Endodermal cell (in vitro differentiated cells): ENCODE data around the gene IDH2. TPM values are rescaled to one million over a fixed set of nuclear protein-coding genes. Genes with fewer than 3 reads are reported as not detected.

Experiments
- DNase-seq: peaks from one replicate; pipeline ENCODE4 v3.0.0-alpha.2; 2017
- H3K27ac ChIP-seq: 2 replicates; pipeline ENCODE4 v1.5.1; 2013; ENCODE audit warnings: mild to moderate bottlenecking, low read depth, low read length, moderate library complexity
- H3K27me3 ChIP-seq: 2 replicates; pipeline ENCODE4 v1.6.1; 2013; ENCODE audit warnings: mild to moderate bottlenecking, low read length, moderate library complexity; ENCODE audit not compliant: insufficient read depth, control insufficient read depth, poor library complexity, severe bottlenecking
- H3K36me3 ChIP-seq: 2 replicates; pipeline ENCODE4 v1.7.0; 2013; ENCODE audit warnings: mild to moderate bottlenecking, low read length, moderate library complexity; ENCODE audit not compliant: control insufficient read depth, insufficient read depth
- H3K4me1 ChIP-seq: one replicate; pipeline ENCODE4 v1.7.0; 2013; ENCODE audit warnings: low read length; ENCODE audit not compliant: control insufficient read depth, insufficient read depth
- H3K4me3 ChIP-seq: 2 replicates; pipeline ENCODE4 v1.5.1; 2013; ENCODE audit warnings: mild to moderate bottlenecking, low read length, moderate library complexity
- H3K9ac ChIP-seq: 2 replicates; pipeline ENCODE4 v1.6.1; 2013; ENCODE audit warnings: mild to moderate bottlenecking, low read length, moderate library complexity; ENCODE audit not compliant: poor library complexity, severe bottlenecking; ENCODE audit errors: extremely low read depth
- H3K9me3 ChIP-seq: 2 replicates; pipeline ENCODE4 v1.6.1; 2013; ENCODE audit warnings: mild to moderate bottlenecking, low read length, moderate library complexity; ENCODE audit not compliant: control insufficient read depth
- H3K27ac Mint-ChIP-seq: 2 replicates; pipeline ENCODE4 v1.8.0; 2020; ENCODE audit warnings: mixed read lengths
- H3K27me3 Mint-ChIP-seq: 2 replicates; pipeline ENCODE4 v1.8.0; 2021; ENCODE audit warnings: mild to moderate bottlenecking, mixed read lengths; ENCODE audit not compliant: insufficient read depth
- H3K36me3 Mint-ChIP-seq: 2 replicates; pipeline ENCODE4 v1.8.0; 2020; ENCODE audit warnings: low read depth, mixed read lengths
- H3K4me1 Mint-ChIP-seq: 2 replicates; pipeline ENCODE4 v1.8.0; 2020; ENCODE audit warnings: mixed read lengths
- H3K4me3 Mint-ChIP-seq: 2 replicates; pipeline ENCODE4 v1.8.0; 2020; ENCODE audit warnings: mild to moderate bottlenecking, moderate library complexity, mixed read lengths
- H3K9me3 Mint-ChIP-seq: 2 replicates; pipeline ENCODE4 v1.8.0; 2020; ENCODE audit warnings: mild to moderate bottlenecking, mixed read lengths
- CTCF ChIP-seq: fragments of 200-600 bp; sonication (generic); conservative IDR thresholded peaks from 2 replicates; pipeline ENCODE4 v1.5.0; 2021; ENCODE audit warnings: antibody characterized with exemption, mild to moderate bottlenecking
- WGBS, 2 experiments: methylation state at CpG; one replicate each; pipeline versions ENCODE4 v1.1.5 to v1.1.7; 2013; ENCODE audit warnings: missing lambda C conversion rate in 2 of 2, mixed read lengths in 1 of 2; ENCODE audit not compliant: insufficient coverage in 1 of 2, insufficient read length in 1 of 2; 5-methylcytosine and 5-hydroxymethylcytosine counted together
- total RNA-seq, 2 donors: library from RNA; stranded (reverse); fragmentation: NEBNext Ultra II Directional in 1 of 2; extraction: Animal tissue kit (Norgen Biotek cat#: 25700) in 1 of 2; gene quantifications; 2 replicates in 1 of 2; 3 replicates in 1 of 2; pipeline ENCODE4 v1.2.1, GENCODE V29; 2021

The IDH2 gene
- total RNA-seq, 2 donors from 2014 or later, result 27.0 to 50.8 TPM

- Histone ChIP-seq H3K36me3 (peaks cover 8% of the 10 kb centered on the region), H3K9me3 (no peaks in the 10 kb centered on the region), H3K4me1 (no peaks in the 10 kb centered on the region), H3K4me3 (no peak overlapping the region), H3K27me3 (no peaks in the 10 kb centered on the region), H3K27ac (no peak overlapping the region), H3K9ac (no peak overlapping the region)
- Mint-ChIP-seq H3K27me3 (no peaks in the 10 kb centered on the region), H3K4me3 (no peak overlapping the region), H3K36me3 (peaks cover 20% of the 10 kb centered on the region), H3K27ac (no peak overlapping the region), H3K9me3 (no peaks in the 10 kb centered on the region), H3K4me1 (peaks cover 12% of the 10 kb centered on the region)
- no peak for TF ChIP-seq CTCF
- WGBS, 2 experiments, result 89 to 93% methylated on average over 8 to 9 of the region's 9 CpGs
- DNase-seq, result peak; percentile 43
These were observed 54.2 kb downstream of the IDH2 start for GRCh38 chr15:90047956-90048575.

- peaks cover 14% of the 10 kb centered on the region for H3K36me3 ChIP-seq
- DNase-seq, result peak; percentile 42
- Mint-ChIP-seq H3K4me3 (no peak overlapping the region), H3K4me1 (peaks cover 12% of the 10 kb centered on the region), H3K9me3 (no peaks in the 10 kb centered on the region), H3K27ac (no peak overlapping the region), H3K36me3 (peaks cover 18% of the 10 kb centered on the region), H3K27me3 (no peaks in the 10 kb centered on the region)
- H3K4me1 ChIP-seq, result no peaks in the 10 kb centered on the region
- H3K4me3 ChIP-seq, result no peak overlapping the region
- no peaks in the 10 kb centered on the region for H3K9me3 ChIP-seq
- H3K9ac ChIP-seq, result no peak overlapping the region
- WGBS, 2 experiments, result 96 to 97% methylated on average over 7 to 12 of the region's 12 CpGs
- no peaks in the 10 kb centered on the region for H3K27me3 ChIP-seq
- H3K27ac ChIP-seq, result no peak overlapping the region
- no peak for TF ChIP-seq CTCF
These were observed 55.3 kb downstream of the IDH2 start for GRCh38 chr15:90046911-90047392.

DNA sequence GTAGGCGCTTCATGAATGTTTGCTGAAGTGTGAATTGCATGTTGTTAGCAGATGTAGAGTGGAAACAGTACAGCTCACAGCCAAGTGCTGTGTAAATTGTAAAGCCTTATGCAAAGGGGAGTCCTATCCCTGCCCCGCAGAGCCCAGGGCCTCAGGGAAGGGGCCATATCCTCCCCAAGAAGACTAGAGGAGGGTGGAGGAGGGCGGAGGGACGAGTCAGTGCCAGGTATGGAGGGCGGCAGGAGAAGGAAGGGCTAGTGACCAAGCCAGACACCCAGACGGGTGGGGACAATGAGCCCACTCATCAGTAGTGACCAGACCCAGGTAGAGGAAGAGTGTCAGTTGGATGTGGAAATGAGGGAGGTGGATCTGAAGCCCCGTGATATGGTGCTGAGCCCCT is 56.0 kb downstream of the IDH2 start:
- H3K4me3 Mint-ChIP-seq, result no peak overlapping the region
- peak; percentile 30 for DNase-seq
- peak overlapping the region; percentile 31 for H3K27ac Mint-ChIP-seq
- Histone ChIP-seq H3K9me3 (no peaks in the 10 kb centered on the region), H3K4me3 (no peak overlapping the region), H3K27me3 (no peaks in the 10 kb centered on the region), H3K27ac (no peak overlapping the region), H3K36me3 (peaks cover 14% of the 10 kb centered on the region), H3K4me1 (no peaks in the 10 kb centered on the region), H3K9ac (no peak overlapping the region)
- H3K4me1 Mint-ChIP-seq, result peaks cover 14% of the 10 kb centered on the region
- TF ChIP-seq CTCF, result no peak
- 91 to 92% methylated on average over 7 of the region's 7 CpGs for WGBS, 2 experiments
- H3K27me3 Mint-ChIP-seq, result no peaks in the 10 kb centered on the region
- H3K9me3 Mint-ChIP-seq, result no peaks in the 10 kb centered on the region
- H3K36me3 Mint-ChIP-seq, result peaks cover 15% of the 10 kb centered on the region
